HG03342 (cell line): Measurements from ENCODE around the gene THOC5.

Experiments
- ATAC-seq: cut with Tn5 transposase; IDR thresholded peaks from one replicate; pipeline ENCODE4 v1.9.1; 2021; ENCODE audit warnings: mild to moderate bottlenecking, moderate library complexity; ENCODE audit not compliant: unreplicated experiment

THOC5 gene

DNA sequence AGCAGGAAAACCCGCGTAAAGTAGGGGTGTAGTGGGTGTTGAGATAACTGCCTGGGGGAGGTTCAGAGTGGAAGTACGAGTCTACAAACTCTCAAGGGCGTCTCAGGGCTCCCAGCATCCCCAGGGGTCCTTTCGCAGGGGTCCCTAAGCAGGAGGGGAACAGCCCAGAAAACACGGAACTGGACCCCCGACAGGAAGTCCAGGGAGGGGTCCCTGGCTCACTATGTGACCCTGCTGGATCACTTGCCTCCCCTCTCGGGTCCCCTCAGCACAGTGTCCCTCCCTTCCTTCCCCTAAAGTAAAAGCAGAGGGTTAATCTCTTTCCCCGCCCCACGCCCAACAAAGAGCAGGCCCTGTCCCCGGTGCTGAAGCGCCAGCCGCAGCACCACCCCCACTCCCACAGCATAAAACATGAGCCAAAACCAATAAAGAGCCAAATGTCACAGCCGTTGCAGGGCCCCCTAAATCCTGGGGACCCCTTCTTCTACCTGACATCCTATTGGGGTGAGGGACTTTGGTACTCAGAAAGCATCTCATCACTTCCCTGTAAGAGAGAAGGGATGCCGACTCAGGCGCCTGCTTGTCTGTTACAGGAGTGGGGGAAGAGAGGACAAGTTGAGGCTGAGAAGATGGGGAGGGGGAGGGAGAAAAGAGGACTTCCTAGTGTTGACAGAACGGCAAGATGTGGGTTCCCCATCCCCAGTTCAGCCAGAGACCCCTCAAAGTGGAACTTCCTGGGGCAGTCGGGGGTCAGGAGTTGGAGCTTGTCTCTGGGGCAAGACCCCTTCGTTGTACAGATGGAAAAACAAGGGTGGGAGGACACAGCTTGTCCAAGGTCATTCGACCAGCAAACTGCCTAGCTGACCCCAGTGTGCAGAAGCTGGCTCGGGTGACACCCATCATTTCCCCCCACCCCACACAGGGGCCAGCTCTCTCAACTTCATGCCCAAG, 75.0 kb downstream of the THOC5 start:
- ATAC-seq: no peak

DNA sequence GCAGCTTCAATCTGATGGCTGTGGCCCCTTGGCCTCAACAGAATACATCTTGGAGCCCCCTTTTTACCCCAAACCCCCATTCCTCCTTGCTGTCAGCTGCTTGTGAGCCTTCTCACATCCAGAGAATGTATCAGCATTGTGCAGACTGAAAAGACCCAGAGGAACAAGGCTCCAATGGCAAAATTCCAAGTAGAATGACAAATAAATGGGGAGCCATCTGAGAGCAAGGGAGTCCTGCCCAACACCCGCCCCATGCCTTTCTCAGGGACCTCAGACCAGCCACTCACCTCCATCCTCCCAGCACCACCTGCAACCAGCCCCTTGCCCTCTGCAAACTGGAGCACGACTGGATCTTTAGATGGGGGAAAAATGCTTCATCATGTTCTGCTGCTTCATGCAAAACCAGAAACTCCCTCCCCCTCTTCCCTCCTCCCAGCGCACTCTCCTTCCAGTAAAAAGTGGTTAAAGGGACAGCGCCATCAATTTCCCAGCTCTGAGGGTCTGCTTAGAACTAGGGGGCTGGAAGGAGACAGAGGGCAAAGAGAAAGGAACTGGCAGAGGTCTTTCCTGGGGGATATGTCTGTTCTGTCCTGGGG, 75.7 kb downstream of the THOC5 start:
- ATAC-seq: no peak

DNA sequence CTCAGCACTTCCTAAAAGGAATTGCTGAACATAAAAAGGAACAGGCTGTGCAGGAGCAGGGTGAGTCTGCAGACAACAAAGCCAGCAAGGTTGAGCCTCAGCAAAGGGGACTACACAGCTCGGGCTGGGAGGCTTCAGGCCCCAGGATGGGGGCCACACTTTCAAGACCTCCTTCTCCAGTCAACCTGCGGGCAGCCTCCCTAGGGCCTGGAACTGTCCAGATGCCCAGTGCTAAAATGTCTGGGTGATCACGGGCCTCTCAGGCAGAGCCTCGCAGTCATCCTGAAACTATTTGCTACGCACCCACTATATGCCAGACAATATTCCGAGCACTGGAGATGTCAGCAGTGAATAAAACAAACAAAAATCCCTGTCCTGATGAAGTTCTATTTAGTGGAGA, 77.4 kb downstream of the THOC5 start:
- no peak for ATAC-seq

DNA sequence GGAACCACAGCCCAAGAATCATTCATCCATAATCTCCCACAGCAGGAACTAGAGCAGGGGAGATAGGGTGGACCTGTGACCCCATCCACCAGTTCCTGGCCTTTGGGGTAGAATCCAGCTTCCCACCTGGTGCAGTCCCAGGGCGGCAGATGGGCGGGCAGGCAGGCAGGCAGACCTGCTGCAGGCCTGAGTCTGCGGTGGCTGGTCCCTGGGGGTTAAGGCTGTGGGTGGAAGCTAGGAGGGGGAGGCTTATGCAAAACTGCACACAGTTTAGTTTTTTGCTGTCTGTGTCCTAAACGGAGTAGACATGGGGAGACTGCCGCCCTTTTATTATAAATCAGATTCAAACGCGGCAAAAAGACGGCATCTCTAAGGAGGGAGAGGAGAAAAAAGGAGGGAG, 78.0 kb downstream of the THOC5 start:
- ATAC-seq: peak; percentile 63

DNA sequence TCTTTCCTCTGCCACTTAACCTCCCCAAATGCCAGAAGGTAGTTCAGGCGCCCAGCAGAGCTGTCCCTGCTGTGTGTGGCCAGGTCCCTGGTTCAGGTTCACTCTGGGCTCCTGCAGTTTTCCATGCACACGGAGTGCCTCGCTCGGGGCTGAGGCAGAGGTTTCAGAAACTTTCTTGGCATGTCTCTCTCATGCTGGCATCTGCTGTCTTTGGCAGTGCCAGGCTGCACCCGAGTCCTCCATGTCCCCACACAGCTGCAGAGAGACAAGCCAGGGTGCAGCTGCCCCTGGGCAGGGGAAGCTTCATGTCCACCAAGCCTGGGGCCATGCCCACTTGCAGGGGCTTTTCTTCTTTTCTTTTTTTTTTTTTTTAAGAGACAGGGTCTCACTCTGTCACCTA, 80.6 kb downstream of the THOC5 start:
- no peak for ATAC-seq

- no peak for ATAC-seq
These were observed 83.2 kb downstream of the THOC5 start for GRCh38 chr22:29470159-29470855.

DNA sequence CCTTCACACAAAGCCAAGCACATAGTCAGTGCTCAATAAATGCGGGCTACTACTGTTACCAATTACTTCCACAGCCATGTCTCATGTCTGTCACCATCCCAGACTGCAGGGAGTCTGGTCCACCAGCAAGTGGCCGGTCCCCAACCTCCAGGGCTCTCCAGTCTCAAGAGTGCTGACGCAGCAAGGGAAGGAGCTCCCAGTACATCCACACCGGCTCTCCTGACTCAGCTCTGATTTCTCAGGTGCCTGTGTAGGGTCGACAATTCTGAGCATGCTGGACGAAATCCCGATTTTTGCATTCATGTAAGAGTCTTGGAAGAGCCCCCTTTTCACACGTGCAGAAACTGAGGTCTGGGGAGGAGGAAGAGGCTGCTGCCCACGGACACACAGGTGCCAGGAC, 83.8 kb downstream of the THOC5 start:
- no peak for ATAC-seq

- ATAC-seq: no peak
These were observed 89.0 kb downstream of the THOC5 start for GRCh38 chr22:29464581-29464980.

GRCh38 chr22:29463629-29464028, 89.9 kb downstream of the THOC5 start:
- no peak for ATAC-seq

GRCh38 chr22:29461263-29461662, 92.3 kb downstream of the THOC5 start:
- ATAC-seq: no peak

DNA sequence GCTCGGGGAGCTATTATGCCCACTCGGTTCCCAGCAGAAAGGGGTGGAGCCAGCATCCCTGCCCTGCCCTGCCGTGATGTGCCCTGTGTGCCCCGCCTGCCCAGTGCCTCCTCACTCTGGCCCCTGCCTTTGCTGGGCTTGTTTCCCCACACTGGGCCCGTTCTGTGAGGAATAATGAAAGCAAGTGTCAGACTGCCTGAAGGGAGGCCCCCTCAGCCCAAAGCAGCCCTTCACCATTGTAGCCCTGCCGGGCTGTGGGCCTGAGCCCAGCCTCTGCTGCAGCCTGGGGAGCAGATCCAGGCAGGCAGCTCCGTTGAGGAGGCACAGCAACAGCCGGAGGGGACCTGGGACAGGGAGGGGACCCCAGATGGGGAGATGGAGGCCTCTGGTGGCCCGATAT, 93.8 kb downstream of the THOC5 start:
- ATAC-seq: no peak

GRCh38 chr22:29458551-29458950, 95.0 kb downstream of the THOC5 start:
- no peak for ATAC-seq

DNA sequence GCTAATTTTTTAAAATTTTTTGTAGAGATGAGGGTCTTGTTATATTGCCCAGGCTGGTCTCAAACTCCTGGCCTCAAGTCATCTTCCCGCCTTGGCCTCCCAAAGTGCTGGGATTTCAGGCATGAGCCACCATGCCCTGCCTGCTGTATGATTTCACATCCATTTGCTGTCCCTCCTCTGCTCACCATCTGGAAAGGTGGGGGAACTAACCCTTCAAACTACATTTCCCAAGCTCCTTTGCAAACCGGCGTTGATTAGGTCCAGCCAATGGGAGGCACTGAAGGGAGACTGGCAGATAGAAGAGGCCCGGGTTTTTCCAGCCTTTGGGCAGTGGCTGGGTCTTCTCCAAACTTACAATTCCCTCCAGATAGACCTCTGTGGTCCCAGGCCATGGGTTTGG, 95.8 kb downstream of the THOC5 start:
- no peak for ATAC-seq

DNA sequence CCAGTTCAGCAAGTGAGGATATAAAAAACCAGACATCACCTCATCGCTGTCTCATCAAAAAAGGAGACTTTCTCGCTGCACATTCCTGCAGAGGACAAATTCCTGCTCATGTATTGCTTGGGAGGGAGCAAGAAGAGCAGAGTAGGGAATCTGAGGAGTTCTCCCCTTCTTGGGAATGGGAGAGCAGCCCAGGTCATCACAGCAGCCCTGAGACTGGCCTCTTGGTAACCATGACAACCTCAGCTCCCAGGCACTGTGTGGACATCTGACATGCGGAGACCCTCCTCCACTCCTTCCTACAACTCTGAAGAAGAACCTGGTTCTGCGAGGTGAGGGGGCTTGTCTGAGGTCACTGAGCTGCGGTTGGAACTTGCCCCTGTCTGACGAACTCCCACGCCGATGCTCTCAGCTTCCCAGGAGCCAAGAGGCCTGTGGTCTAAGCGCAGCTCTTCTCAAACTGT, 97.3 kb downstream of the THOC5 start:
- no peak for ATAC-seq
